Bronchial epithelial cell (primary cell): Measurements from ENCODE around the gene TMEM272. TPM values are rescaled to one million over a fixed set of nuclear protein-coding genes. Genes with fewer than 3 reads are reported as not detected.

Source experiments
- DNase-seq: peaks from one replicate; pipeline ENCODE4 v3.0.0-alpha.2; 2010; ENCODE audit warnings: low read depth
- FAIRE-seq: peaks from 2 replicates; lab custom pipeline; 2011; peaks lifted over from hg19 to GRCh38; lab: Jason Lieb, UNC
- H3K27me3 ChIP-seq: 2 replicates; pipeline ENCODE4 v1.5.1; 2011; ENCODE audit warnings: low read length; ENCODE audit not compliant: control insufficient read depth, insufficient read depth
- H3K36me3 ChIP-seq: 2 replicates; pipeline ENCODE4 v1.5.1; 2011; ENCODE audit warnings: low read length; ENCODE audit not compliant: control insufficient read depth, insufficient read depth
- H3K4me3 ChIP-seq: 2 replicates; pipeline ENCODE4 v1.5.1; 2011; ENCODE audit warnings: mild to moderate bottlenecking, low read depth, low read length, control low read depth
- total RNA-seq: library from RNA; depleted of rRNA; stranded (reverse); fragments of >200 nt; gene quantifications from 2 replicates; pipeline ENCODE4 v1.2.1, GENCODE V29; 2014
- TF ChIP-seq, protein P1 (sequence below): IDR thresholded peaks from 2 replicates; pipeline ENCODE4 v1.5.1; 2011; ENCODE audit warnings: mild to moderate bottlenecking, moderate library complexity, low read length, control low read depth, inconsistent platforms; ENCODE audit not compliant: insufficient read depth, severe bottlenecking

The TMEM272 gene
- total RNA-seq, 1 donor from 2014 or later, result not detected

GRCh38 chr13:51772105-51772455 lies 72.9 kb downstream of the TMEM272 start:
- FAIRE-seq, result no peak
- TF ChIP-seq, protein P1, sequence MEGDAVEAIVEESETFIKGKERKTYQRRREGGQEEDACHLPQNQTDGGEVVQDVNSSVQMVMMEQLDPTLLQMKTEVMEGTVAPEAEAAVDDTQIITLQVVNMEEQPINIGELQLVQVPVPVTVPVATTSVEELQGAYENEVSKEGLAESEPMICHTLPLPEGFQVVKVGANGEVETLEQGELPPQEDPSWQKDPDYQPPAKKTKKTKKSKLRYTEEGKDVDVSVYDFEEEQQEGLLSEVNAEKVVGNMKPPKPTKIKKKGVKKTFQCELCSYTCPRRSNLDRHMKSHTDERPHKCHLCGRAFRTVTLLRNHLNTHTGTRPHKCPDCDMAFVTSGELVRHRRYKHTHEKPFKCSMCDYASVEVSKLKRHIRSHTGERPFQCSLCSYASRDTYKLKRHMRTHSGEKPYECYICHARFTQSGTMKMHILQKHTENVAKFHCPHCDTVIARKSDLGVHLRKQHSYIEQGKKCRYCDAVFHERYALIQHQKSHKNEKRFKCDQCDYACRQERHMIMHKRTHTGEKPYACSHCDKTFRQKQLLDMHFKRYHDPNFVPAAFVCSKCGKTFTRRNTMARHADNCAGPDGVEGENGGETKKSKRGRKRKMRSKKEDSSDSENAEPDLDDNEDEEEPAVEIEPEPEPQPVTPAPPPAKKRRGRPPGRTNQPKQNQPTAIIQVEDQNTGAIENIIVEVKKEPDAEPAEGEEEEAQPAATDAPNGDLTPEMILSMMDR, result no peak
- H3K27me3 ChIP-seq, result no peaks in the 10 kb centered on the region
- no peak overlapping the region for H3K4me3 ChIP-seq
- H3K36me3 ChIP-seq, result no peaks in the 10 kb centered on the region
- DNase-seq, result no peak

DNA sequence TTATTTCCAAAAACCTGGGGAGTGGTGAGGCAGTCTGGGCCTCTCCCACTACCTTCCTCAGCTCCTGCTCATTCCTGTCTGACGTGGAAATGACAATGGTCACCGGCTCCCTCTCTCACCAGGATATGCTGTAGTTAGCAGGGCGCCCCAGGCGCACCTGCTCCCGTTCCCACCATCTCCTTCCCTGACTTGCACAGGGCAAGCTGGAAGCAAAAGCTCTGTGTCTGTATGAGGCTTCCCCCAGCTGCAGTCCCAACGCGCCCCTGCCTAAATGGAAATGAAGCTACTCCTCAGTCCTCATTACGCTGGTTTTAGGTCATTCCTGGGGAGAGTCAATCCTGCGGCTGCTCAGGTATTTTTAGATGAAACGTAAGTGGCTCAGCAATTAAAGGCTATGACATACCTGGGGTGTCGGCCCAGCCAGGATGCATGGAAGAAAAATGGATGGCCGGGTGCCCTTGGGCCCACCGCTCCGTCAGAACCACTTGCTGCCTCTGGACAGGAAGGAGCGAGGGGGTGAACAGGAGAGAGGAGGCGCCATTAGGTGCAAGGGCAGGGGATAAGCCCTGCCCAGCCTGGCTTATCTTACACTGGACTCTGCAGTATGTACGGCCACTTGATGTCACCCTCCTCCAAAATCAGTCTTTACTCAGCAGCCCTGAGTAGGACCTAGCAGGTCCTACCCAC lies 73.4 kb downstream of the TMEM272 start:
- no peak for DNase-seq
- FAIRE-seq, result no peak
- TF ChIP-seq, protein P1, result no peak
- no peak overlapping the region for H3K4me3 ChIP-seq
- no peaks in the 10 kb centered on the region for H3K36me3 ChIP-seq
- H3K27me3 ChIP-seq, result no peaks in the 10 kb centered on the region

GRCh38 chr13:51770681-51771417 lies 74.1 kb downstream of the TMEM272 start:
- Histone ChIP-seq H3K4me3 (no peak overlapping the region), H3K36me3 (peaks cover 1% of the 10 kb centered on the region), H3K27me3 (no peaks in the 10 kb centered on the region)
- FAIRE-seq (no peak), DNase-seq (no peak)
- TF ChIP-seq, protein P1, result no peak

DNA sequence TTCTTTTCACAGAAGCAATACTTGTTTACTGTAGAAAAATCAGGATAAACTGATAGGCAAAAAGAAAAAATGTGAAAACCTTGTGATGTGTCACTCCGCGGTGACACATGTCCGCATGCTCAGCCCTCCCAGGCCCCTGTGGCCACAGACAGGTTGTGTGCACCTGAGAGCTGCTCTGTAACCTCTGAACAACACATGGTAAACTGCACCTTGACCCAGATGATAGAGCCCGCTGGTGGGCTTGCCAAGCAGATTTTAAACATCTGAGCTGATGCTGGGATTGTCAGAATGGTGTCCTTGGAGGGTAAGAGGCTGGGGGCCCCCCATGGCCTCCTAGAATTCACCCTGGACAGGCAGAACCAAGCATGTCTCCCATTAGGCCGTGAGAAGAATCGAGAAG lies 74.8 kb downstream of the TMEM272 start:
- Histone ChIP-seq H3K4me3 (no peak overlapping the region), H3K36me3 (peaks cover 1% of the 10 kb centered on the region), H3K27me3 (no peaks in the 10 kb centered on the region)
- TF ChIP-seq, protein P1, result no peak
- DNase-seq (no peak), FAIRE-seq (no peak)

GRCh38 chr13:51769455-51770127 lies 75.4 kb downstream of the TMEM272 start:
- H3K27me3 ChIP-seq, result no peaks in the 10 kb centered on the region
- H3K4me3 ChIP-seq, result no peak overlapping the region
- TF ChIP-seq, protein P1, result no peak
- peaks cover 3% of the 10 kb centered on the region for H3K36me3 ChIP-seq
- DNase-seq (no peak), FAIRE-seq (no peak)
